ENCODE measurements around the gene MYO15B.

DNA sequence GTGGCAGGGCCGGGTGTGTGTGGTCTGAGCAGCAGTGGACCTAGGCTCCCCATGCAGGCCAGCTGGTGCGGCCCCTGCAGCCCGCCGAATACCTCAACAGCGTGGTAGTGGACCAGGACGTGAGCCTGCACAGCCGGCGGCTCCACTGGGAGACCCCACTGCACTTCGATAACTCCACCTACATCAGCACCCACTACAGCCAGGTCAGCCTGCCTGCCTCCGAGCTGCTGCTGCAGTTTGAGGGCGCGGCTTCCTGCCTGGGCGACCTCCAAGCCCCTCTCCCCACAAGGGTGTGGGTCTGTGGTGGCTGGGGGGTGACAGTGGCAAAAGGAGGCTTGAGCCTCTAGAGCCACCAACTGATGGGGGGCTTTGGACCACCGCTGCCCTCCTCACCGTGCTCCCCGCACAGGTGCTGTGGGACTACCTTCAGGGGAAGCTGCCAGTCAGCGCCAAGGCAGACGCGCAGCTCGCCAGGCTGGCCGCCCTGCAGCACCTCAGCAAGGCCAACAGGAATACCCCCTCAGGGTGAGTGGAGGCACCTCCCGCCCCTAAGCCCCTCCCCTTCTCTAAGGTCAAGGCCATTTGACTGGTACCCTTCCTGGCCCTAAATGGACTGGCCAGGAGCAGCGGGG is 37.2 kb downstream of the MYO15B start:
- TF ChIP-seq, protein P1, sequence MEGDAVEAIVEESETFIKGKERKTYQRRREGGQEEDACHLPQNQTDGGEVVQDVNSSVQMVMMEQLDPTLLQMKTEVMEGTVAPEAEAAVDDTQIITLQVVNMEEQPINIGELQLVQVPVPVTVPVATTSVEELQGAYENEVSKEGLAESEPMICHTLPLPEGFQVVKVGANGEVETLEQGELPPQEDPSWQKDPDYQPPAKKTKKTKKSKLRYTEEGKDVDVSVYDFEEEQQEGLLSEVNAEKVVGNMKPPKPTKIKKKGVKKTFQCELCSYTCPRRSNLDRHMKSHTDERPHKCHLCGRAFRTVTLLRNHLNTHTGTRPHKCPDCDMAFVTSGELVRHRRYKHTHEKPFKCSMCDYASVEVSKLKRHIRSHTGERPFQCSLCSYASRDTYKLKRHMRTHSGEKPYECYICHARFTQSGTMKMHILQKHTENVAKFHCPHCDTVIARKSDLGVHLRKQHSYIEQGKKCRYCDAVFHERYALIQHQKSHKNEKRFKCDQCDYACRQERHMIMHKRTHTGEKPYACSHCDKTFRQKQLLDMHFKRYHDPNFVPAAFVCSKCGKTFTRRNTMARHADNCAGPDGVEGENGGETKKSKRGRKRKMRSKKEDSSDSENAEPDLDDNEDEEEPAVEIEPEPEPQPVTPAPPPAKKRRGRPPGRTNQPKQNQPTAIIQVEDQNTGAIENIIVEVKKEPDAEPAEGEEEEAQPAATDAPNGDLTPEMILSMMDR (IDR thresholded peaks at IDR 0.05 in 8 of 11, conservative IDR thresholded peaks at IDR 0.05 in 3 of 11) = no peak
- TF ChIP-seq POLR2AphosphoS5 (IDR thresholded peaks at IDR 0.05) (peak in 1 of 3 donors; percentile 48), POLR2A (IDR thresholded peaks at IDR 0.05) (no peak)

Measured in spleen (tissue), 7 donors.